ENCODE data around the gene ALDH1L2.

DNA sequence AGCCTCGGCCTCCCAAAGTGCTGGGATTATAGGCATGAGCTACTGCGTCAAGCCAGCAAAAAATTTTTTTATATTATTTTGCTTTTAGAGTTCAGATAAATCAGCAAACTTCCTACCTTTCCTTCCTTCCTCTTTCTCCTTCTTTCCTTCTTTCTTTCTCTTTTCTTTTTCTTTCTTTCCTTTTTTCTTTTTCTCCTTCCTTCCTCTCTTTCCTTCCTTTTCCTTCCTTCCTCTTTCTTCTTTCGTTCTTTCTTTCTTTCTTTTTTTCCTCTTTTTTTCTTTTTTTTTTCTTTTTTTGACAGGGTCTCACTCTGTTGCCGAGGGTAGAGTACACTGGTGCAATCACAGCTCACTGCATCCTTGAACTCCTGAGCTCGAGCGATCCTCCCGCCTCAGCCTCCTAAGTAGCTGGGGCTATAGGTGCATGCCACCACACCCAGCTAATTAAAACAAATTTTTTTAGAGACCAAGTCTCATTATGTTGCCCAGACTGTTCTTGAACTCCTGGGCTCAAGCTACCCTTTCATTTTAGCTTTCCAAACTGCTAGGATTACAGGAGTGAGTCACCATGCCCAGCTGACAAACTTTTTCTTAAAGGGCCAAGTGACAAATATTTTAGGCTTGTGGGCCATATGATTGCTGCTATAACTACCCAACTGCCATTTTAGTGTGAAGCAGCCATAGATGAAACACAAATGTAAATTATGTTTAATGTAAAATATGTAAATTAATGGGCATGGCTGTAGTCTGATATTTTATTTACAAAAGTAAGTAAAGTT lies 16.1 kb upstream of the ALDH1L2 start:
- TF ChIP-seq, protein P1, sequence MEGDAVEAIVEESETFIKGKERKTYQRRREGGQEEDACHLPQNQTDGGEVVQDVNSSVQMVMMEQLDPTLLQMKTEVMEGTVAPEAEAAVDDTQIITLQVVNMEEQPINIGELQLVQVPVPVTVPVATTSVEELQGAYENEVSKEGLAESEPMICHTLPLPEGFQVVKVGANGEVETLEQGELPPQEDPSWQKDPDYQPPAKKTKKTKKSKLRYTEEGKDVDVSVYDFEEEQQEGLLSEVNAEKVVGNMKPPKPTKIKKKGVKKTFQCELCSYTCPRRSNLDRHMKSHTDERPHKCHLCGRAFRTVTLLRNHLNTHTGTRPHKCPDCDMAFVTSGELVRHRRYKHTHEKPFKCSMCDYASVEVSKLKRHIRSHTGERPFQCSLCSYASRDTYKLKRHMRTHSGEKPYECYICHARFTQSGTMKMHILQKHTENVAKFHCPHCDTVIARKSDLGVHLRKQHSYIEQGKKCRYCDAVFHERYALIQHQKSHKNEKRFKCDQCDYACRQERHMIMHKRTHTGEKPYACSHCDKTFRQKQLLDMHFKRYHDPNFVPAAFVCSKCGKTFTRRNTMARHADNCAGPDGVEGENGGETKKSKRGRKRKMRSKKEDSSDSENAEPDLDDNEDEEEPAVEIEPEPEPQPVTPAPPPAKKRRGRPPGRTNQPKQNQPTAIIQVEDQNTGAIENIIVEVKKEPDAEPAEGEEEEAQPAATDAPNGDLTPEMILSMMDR (IDR thresholded peaks at IDR 0.05): no peak
- TF ChIP-seq EP300 (IDR thresholded peaks at IDR 0.05): no peak

Measured in upper lobe of left lung (tissue), 4 donors.